NCI-H1694 (cell line): ENCODE results near the gene AHNAK2.

Source experiments
- DNase-seq: peaks from one replicate; lab custom pipeline; 2025; lab: John Stamatoyannopoulos, UW

The AHNAK2 gene

DNA sequence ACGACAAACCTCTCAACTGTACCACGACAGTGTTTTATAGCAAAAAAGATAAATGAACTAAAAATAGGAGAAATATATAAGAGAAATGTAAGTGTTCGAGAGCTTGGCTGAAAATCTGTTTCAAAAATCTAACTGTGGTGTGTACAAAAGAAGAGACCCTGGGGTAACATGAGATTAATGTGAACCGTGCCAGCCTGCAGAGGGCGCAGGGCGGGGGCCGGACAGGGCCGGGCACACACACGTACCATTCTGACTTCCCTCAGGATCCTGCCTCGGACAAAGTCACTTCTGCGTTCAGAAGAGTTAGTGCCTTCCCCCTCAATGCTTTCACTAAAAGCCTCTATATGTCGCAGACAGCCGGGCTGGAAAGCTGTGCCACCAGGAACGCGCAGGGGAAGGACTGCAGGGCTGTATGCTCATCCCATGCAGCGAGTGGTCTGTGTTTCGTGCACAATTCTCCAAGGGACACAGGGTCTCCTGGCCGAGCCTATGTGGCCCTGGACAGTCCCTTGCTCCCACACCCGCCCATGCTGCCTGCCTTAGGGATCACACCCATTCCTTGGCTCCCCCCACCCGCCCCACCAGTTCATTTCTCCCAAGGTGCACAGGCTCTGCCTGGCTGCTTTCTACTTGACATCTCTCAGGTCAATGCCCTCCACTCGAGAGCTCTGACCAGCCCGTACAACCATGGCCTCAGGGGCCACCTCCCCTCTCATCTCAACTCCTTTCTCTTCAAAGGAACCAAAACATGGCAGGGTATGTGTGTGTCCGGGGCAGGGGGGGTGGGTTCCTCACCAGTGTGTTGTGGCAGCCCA is 34.2 kb upstream of the AHNAK2 start:
- DNase-seq = peak; percentile 24

DNA sequence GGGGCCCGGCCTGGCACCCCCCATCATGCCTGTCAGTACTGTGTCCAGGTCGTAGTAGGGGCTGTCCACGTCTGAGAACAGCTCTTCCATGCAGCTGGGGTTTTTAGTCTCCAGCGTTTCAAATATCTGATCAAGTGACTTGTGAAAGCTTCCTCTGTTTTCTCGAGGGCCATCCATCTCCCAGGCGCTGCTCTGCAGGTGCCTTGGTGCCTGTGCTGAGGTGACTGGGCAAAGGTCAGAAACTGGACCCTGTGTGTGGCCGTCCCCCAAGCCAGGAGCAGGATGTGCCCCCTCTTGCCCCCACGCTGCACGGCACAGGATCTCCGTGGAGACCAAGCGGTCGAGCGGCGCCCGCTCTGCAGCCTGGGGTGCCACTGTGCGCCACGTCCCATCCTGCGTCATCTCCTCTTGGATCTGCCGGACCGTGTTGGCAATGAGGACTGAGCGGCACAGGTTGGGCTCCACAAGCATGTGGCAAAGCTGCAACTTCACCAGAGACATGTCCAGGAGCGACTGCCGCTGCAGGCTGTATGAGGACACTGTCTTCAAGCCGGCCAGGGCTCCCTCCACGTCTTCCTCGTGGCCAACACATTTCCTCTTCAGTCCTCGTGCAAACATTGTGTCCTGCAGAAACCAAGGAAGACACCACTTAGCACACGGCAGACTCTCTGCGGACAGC is 33.3 kb upstream of the AHNAK2 start:
- DNase-seq = no peak

DNA sequence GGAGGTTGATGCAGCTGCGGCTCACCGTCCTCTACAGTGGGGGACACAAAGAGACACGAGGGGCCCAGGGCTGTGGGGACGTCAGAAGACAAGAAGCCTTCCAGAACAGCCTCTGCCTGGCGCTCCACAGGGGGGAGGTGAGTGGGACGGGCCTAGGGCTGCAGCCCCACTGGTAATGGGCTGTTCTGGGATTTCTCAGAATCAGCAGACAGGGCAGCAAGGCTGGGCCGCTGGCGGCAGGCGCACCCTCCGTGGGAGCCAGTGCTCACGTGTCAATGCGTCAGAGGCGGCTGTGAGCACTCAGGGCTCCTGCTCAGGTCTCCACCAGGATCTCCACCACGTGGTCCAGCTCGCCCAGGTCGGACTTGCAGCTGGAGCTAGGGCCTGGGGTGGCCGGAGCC is 32.7 kb upstream of the AHNAK2 start:
- no peak for DNase-seq

DNA sequence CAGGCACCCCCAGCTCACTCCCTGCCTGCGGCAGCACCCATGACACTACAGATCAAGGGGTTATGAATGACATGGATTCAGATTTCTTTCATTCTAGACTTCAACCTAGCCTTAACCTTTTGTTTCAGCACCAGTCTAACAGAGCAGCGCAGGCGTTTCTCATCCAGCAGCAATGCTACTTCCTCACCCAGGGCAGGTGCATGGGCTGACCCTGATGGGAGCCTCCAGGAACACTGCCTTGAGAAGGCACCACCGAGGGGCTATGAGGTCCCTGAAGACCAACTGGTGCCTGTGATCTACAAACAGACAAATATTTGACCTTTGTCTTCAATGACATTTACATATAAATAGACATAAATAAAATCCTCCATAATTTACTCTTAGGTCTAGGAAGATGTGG is 31.9 kb upstream of the AHNAK2 start:
- no peak for DNase-seq

DNA sequence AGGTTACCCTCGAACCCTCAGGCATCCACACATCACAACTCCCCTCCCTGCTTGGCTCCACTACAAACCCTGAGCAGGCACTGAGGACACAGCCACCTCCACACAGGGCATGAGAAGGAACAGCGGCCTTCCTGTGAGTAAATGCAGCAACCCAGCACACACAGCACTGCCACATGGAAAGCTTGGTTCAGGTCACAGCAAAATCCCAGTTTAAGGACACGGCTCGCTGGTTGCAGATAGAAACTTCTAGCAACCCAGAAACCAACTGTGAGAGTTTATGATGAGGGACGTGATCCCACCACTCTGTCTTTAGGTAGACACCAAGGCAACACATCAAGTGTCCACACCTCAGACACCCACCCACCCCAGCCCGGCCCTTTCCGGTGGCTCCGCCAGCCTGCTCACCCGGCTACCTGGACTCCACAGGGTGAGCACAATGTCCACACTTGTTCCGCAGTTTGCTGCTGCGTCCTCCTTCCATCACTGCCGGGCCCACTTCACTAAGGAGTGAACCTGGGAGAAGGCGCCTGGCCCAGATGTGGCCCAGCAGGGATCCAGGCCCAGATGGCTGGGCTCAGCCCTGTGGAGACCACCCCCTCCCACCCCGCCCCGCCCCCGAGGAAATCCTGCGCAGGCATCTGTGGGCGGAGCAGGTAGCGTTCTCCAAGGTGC is 29.6 kb upstream of the AHNAK2 start:
- DNase-seq = no peak

DNA sequence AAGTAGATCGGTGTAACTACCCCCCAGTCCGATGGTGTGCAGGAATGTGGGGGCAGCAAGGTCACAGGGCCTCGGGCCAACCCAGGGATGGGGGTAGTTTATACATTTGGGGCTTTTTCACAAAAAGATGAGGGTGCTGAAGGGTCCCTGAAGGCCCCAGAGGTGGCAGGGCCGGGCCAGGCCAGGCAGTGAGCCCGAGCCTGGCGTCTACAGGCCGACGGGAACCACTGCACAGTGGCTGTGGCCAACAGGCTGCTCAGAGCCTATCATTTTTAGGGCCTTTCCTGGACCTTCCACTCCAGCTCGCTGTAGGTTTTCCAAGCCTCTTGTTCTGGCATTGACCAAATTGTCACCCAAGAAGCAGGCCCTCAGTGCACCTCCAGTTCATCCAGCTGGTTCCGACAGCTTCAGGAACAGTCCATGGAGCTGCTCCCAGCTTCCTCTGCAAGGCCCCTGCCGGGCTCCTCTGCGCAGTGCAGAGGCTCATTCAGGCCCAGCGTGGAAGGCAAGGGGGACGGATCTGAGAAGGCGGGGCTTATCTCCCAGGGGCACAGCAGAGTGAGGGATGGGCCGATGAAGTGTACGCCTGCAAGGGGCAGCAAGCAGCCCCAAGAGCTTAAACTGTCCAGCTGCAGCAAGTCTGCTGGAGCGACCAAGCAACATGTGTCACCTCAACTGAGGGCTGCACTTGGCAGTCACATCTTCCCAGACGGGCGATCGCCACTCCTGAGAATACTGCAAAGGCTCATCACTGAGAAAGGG is 28.8 kb upstream of the AHNAK2 start:
- DNase-seq = no peak

DNA sequence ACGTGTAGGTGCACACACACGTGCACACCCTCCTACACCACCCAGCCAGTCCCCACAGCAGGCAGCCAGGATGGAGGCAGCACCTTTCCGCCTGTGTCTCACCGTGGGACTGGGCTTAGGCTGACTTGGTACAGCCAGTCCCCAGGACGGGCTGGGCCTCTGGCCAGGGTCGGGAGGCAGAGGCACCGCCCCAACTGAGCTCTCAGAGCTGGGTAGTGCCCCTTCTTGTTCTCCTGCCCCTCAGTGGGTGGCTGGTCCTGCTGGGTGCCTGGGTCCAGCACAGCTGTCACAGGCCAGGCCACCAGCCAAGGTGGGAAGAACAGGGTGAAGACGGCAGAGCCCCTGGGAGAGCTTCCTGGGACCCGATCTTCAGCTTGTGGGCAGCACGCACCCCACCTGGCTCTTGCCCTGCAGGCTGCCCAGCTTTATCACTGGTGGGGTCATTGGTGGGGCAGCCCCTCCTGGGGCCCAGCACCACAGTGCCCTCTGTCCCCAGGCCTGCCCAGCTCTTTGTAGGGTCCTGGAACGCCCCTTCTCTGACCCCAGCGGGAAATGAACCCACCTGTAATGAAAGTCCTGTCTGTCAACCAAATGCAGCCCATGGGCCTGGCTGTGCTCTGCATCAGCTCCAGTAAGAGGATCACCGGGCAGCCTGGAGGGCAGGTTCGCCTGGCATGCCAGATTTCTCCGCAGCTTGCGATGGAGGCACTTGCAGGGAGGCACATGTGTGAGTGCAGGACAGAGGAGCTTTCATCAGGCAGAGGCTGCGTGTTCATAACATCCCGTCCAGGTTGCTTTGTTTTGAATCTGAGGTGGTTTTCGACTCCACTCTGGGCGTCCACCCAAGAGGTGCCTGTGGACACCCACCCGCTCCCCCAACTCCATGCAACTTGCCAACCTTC is 28.0 kb upstream of the AHNAK2 start:
- no peak for DNase-seq

DNA sequence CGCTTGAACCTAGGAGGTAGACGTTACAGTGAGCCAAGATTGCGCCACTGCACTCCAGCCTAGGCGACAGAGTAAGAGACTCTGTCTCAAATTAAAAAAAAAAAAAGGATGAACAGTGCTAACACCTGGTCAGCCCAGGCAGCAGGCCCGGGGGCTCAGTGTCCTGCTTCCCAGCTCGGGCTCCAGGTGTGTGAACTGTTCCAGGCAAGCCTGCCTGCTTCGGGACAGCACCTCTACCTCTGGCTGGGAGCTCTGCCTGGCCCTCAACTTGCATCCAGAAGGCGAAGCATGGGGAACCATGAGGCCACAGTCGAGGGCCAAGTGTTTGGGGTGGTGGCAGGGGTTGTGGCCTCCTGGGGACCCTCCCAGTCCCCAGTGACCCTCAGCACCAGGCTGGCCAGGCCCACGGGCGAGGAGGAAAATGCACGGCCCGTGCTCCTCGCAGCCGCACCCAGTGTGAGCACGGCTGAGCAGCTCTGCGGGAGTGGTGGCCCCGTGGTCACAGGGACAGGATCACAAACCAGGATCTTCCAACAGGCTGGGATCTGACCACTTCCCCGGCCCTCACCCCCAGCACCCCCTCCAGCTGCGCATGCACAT is 27.3 kb upstream of the AHNAK2 start:
- DNase-seq = no peak

DNA sequence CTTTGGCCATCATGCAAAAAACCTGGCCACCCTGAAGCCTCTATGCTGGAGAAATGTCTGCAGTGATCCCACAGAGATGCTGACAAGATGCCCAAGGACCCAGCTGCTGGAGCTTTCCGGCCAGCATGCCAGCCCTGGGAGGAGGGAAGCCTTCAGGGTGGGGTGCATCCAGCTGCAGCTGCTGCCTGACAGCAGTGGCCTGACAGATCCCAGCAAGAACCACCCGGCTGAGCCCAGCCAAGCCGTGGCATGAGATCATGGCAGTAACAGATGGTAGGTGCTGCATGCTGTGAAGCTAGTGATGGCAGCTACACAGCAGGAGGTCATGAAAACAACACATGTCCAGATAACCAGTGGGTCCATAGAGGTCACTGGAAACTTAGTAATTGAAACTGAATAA is 21.2 kb upstream of the AHNAK2 start:
- peak; percentile 96 for DNase-seq

DNA sequence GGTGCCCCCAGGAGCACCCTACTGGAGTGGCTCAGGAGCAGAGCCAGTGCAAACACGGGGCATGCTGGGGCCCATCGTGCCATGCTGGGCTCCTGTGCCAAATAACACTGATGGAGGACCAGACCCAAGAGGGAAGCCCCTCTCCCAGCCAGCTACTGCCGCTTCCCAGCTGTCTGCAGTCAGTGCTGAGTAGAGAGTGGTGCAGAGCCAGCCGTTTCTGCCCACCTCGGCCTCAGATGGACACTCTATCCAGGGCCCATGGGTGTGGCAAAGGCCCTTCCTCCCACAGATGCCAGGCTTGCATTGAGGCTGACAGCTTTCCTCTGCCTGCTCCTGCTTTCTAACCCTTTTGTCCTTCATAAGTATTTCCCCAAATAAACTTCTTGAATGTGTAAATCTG is 20.6 kb upstream of the AHNAK2 start:
- DNase-seq = peak; percentile 97

DNA sequence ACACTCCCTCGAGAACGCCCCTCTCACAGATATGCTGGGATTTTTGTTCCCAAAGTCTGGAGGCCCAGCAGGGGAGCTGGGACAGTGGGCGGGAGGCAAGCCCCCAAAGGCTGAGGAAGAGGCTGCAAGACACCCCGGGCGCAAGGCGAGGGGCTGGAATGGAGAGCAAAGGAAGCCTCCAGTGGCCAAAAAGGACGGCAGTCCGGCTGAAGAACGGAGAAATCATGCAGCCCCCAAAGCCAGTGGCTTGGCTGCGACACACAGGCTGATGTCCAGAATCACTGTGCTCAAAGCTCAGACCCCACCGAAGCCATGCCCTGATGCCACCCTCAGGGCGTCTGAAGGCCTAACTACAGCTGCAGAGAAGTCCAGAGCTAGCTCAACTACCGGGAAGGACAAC is 18.3 kb upstream of the AHNAK2 start:
- no peak for DNase-seq

DNA sequence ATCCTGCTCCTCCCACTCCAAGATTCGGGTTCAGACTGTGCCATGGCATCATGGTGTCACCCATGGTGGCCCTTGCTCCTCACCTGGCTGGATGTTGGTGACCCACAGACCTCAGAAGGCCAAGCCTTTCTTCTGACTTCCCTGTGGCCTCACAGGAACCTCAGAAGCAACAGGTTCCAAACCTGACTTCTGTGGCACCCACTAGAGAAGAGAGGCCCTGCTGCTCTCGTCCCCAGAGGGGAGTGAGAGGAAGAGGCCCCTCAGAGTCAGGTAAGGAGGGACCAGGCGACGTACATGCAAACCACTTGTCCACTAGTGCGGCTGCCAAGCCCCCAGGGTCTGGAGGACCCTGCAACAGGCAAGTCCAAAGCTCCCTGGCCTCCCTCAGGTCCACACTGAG is 17.9 kb upstream of the AHNAK2 start:
- no peak for DNase-seq

DNA sequence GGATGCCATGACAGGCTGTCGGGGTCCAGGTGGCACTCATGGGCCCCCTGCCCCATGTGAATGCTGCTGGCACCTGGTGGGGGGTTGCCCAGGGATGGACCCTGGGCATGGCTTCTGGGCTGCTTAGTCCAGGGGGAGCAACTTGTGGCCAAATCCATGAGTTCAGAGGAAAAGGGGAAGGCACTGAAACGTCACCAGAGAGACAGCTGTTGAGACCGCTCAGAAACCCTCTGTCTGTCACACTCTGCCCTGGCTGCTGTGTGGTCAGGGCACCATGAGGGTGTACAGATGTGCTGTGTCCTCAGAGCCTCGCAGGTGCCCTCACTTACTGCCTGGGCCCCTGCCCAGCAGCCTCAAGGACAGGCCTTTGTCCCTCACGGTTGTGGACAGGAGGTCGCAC is 16.8 kb upstream of the AHNAK2 start:
- no peak for DNase-seq

DNA sequence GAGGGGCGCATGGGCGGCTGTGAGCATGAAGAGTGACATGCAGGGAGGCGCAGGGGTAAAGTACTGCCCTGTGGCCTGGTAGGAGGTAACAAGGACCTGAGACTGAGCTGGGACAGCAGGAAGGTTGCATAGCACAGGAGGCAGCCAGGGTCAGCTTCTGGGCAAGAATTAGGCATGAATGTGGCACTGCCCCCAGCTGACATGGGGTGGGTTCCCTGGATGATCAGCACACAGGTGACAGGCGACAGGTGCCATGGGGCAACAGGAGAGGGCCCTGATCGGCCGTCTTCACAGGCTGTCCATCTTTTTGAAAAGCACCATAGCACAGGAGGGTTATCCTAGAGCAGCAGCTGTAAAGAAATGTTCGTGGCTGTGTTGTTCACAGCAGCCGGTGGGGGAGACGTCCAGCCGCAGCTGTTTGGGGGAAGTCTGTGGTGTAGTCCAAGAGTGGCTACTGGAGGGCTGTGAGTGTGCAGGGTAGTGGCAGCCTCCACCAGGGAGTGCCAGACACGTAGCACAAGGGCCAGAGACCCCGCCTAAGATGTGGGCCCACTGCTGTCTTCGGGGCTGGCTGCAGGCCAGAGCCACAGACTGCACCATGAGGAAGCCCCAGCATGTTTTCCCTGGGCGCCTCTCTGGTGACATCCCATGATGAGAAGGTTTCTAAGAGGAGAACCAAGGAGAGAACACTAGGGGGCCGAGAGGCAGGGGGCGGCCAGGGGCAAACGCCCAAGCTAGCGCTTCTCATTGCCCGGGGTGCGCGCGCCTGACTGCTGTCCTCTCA is 15.8 kb upstream of the AHNAK2 start:
- peak; percentile 89 for DNase-seq

DNA sequence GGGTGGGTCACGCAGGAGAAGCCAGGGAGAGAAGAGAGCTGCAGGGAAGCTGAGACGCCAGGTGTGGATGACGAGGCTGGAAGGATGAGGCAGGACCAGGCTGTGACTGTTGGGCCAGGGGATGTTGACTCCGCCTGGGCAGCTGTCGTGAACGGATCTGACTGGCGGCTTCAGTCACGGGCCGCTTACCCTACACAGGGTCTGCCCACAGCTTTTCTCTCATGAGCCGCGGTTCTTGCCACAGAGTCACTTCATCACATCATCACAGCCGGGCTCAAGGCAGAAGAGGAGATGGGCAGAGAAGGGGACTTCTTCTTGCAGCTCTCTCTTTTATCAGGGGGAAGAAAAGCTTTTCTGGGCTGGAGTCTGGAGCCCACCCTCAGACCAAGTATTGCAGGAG is 15.1 kb upstream of the AHNAK2 start:
- DNase-seq = peak; percentile 86

DNA sequence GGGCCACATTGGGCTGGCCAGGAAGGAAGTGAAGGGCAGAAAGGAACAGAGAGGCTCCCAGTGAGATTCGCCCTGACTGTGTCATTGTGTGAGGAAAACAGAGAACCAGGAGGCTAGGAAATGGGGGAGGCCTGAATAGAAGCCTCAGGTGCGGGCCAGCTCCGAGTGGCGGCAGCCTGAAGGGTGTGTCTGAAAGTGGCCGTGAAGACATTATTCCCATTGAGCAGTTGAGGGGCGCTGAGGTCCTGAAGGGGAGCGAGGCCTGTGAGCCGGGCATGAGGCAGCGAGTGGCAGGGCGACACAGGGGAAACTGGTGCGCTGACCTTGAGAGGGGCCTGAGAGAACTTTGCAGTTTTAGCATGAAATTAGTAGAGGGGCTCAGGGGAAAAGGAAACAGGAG is 14.3 kb upstream of the AHNAK2 start:
- DNase-seq = no peak

DNA sequence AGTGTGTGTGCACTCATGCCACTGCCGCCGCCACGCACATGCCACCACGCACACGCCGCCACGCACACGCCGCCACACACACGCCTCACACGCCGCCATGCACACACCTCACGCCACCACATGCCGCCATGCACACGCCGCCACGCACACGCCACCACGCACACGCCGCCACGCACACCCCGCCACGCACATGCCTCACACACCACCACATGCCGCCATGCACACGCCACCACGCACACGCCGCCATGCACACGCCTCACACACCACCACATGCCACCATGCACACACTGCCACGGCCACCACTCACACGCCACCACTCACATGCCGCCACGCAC is 13.7 kb upstream of the AHNAK2 start:
- DNase-seq = no peak

DNA sequence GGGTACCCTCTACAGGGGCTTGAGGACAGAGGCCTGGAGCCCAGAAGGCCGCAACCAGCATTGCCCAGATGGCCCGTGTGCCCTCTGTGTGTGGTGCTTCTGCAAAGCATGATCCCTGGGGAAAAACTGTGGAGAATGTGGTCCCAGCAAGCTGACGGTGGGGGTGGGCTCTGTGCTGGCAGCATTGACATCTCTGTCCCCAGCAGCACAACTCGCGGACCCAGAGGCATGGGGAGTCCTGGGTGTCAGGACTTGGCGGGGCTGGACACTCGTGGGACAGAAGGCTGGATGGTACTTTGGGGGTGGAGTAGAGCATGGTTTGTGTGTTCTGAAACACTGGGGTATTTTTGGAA is 11.8 kb upstream of the AHNAK2 start:
- no peak for DNase-seq

DNA sequence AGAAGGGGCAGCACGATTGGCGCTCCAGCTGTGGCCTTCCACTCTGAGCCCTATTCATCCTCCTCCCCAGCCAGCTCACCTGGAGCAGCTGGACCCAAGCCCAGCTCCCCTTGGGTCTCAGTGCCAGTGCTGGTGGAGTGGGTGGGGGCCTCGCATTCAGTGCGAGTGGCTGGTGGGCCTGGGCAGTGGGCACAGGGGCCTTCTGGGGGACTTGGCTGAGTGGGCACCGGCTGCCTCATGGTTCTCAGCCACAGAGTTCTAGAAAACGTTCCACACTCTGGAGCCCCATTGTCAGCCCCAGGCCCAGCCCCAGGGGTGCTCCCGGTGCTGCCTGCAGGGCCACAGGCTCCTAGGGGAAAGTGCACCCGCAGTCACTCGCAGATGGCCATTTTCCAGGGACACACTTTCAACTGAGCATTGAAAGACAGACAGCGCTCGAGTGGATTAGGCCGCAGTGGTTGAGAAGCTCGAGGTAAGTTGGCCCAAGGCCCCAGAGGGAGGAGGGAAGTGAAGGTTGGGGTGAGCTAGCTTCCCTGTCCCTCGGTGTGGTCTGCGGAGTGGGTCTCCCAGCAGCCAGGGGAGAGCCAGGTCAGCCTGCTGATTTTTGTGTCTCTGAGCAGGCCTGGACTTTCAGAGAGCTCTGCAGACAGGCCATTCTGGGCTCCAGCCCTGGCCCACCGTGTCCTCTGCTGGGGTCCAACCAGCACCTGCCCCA is 11.2 kb upstream of the AHNAK2 start:
- no peak for DNase-seq
